ENCODE results near the gene TTC7B. TPM values are rescaled to one million over a fixed set of nuclear protein-coding genes. Genes with fewer than 3 reads are reported as not detected.

Gene TTC7B
- total and polyA plus RNA-seq, 2 donors (not counting 1 experiment from before 2014, with no cell fraction given): 18.8 to 37.5 TPM

- Histone ChIP-seq H3K9me3 (ENCODE audit: control insufficient read depth, insufficient read depth, low read depth, low read length) (no peaks in the 10 kb centered on the region), H4K20me1 (ENCODE audit: control insufficient read depth, extremely low read depth, insufficient read depth, low read length) (no peaks in the 10 kb centered on the region), H3K4me1 (ENCODE audit: control insufficient read depth, extremely low read depth, insufficient read depth, low read length) (no peaks in the 10 kb centered on the region), H2AFZ (ENCODE audit: low read length) (no peak overlapping the region), H3K27me3 (ENCODE audit: control insufficient read depth, insufficient read depth, low read length) (no peaks in the 10 kb centered on the region), H3K4me3 (replicated peaks in 1 of 4; ENCODE audit: control extremely low read depth in 1 of 4, insufficient read depth in 1 of 4, low read depth in 3 of 4, low read length in 4 of 4) (no peak overlapping the region), H3K36me3 (ENCODE audit: control insufficient read depth, insufficient read depth, low read length) (no peaks in the 10 kb centered on the region), H3K27ac (ENCODE audit: insufficient read depth, low read length) (no peak overlapping the region), H3K79me2 (ENCODE audit: control insufficient read depth, insufficient read depth, low read length) (no peaks in the 10 kb centered on the region), H3K9ac (ENCODE audit: insufficient read depth, low read length) (no peak overlapping the region), H3K4me2 (ENCODE audit: extremely low read depth, insufficient read depth, low read length) (no peak overlapping the region)
- DNase-seq (ENCODE audit: low read depth in 2 of 2): no peak
- TF ChIP-seq, protein P1, sequence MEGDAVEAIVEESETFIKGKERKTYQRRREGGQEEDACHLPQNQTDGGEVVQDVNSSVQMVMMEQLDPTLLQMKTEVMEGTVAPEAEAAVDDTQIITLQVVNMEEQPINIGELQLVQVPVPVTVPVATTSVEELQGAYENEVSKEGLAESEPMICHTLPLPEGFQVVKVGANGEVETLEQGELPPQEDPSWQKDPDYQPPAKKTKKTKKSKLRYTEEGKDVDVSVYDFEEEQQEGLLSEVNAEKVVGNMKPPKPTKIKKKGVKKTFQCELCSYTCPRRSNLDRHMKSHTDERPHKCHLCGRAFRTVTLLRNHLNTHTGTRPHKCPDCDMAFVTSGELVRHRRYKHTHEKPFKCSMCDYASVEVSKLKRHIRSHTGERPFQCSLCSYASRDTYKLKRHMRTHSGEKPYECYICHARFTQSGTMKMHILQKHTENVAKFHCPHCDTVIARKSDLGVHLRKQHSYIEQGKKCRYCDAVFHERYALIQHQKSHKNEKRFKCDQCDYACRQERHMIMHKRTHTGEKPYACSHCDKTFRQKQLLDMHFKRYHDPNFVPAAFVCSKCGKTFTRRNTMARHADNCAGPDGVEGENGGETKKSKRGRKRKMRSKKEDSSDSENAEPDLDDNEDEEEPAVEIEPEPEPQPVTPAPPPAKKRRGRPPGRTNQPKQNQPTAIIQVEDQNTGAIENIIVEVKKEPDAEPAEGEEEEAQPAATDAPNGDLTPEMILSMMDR (conservative IDR thresholded peaks at IDR 0.05 in 1 of 2, IDR thresholded peaks at IDR 0.05 in 1 of 2; ENCODE audit: low read depth in 1 of 2, low read length in 2 of 2): no peak
- TF ChIP-seq EZH2 (IDR thresholded peaks at IDR 0.05; ENCODE audit: low read length, missing control alignments): no peak
Observed at GRCh38 chr14:90540437-90540836, 275.8 kb downstream of the TTC7B start.

DNA sequence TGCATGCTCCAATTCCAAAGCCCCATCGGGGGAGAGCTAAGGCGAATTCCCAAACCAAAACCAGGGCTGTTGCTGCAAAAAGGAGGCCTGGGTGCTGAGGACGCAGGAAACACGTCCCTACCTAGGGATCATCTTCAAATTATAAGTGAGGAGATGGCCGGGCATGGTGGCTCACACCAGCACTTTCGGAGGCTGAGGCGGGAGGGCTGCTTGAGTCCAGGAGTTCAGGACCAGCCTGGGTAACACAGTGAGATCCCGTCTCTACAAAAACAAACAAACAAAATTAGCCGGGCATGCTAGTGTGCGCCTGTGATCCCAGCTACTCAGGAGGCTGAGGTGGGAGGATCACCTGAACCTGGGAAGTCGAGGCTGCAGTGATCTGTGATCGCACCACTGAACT lies 276.2 kb downstream of the TTC7B start:
- TF ChIP-seq EZH2 (IDR thresholded peaks at IDR 0.05; ENCODE audit: low read length, missing control alignments): no peak
- TF ChIP-seq, protein P1 (conservative IDR thresholded peaks at IDR 0.05 in 1 of 2, IDR thresholded peaks at IDR 0.05 in 1 of 2; ENCODE audit: low read depth in 1 of 2, low read length in 2 of 2): no peak
- no peak for DNase-seq (ENCODE audit: low read depth in 2 of 2)
- Histone ChIP-seq H3K27me3 (ENCODE audit: control insufficient read depth, insufficient read depth, low read length) (no peaks in the 10 kb centered on the region), H3K9me3 (ENCODE audit: control insufficient read depth, insufficient read depth, low read depth, low read length) (no peaks in the 10 kb centered on the region), H3K4me1 (ENCODE audit: control insufficient read depth, extremely low read depth, insufficient read depth, low read length) (no peaks in the 10 kb centered on the region), H3K9ac (ENCODE audit: insufficient read depth, low read length) (no peak overlapping the region), H3K36me3 (ENCODE audit: control insufficient read depth, insufficient read depth, low read length) (no peaks in the 10 kb centered on the region), H3K4me2 (ENCODE audit: extremely low read depth, insufficient read depth, low read length) (no peak overlapping the region), H4K20me1 (ENCODE audit: control insufficient read depth, extremely low read depth, insufficient read depth, low read length) (no peaks in the 10 kb centered on the region), H3K27ac (ENCODE audit: insufficient read depth, low read length) (no peak overlapping the region), H3K79me2 (ENCODE audit: control insufficient read depth, insufficient read depth, low read length) (no peaks in the 10 kb centered on the region), H3K4me3 (replicated peaks in 1 of 4; ENCODE audit: control extremely low read depth in 1 of 4, insufficient read depth in 1 of 4, low read depth in 3 of 4, low read length in 4 of 4) (no peak overlapping the region), H2AFZ (ENCODE audit: low read length) (no peak overlapping the region)

- Histone ChIP-seq H3K4me3 (replicated peaks in 1 of 4; ENCODE audit: control extremely low read depth in 1 of 4, insufficient read depth in 1 of 4, low read depth in 3 of 4, low read length in 4 of 4) (no peak overlapping the region), H3K27me3 (ENCODE audit: control insufficient read depth, insufficient read depth, low read length) (no peaks in the 10 kb centered on the region), H3K9ac (ENCODE audit: insufficient read depth, low read length) (no peak overlapping the region), H2AFZ (ENCODE audit: low read length) (no peak overlapping the region), H3K4me2 (ENCODE audit: extremely low read depth, insufficient read depth, low read length) (no peak overlapping the region), H3K79me2 (ENCODE audit: control insufficient read depth, insufficient read depth, low read length) (no peaks in the 10 kb centered on the region), H4K20me1 (ENCODE audit: control insufficient read depth, extremely low read depth, insufficient read depth, low read length) (no peaks in the 10 kb centered on the region), H3K4me1 (ENCODE audit: control insufficient read depth, extremely low read depth, insufficient read depth, low read length) (no peaks in the 10 kb centered on the region), H3K36me3 (ENCODE audit: control insufficient read depth, insufficient read depth, low read length) (no peaks in the 10 kb centered on the region), H3K27ac (ENCODE audit: insufficient read depth, low read length) (no peak overlapping the region), H3K9me3 (ENCODE audit: control insufficient read depth, insufficient read depth, low read depth, low read length) (no peaks in the 10 kb centered on the region)
- TF ChIP-seq, protein P1 (conservative IDR thresholded peaks at IDR 0.05 in 1 of 2, IDR thresholded peaks at IDR 0.05 in 1 of 2; ENCODE audit: low read depth in 1 of 2, low read length in 2 of 2): no peak
- TF ChIP-seq EZH2 (IDR thresholded peaks at IDR 0.05; ENCODE audit: low read length, missing control alignments): no peak
- no peak for DNase-seq (ENCODE audit: low read depth in 2 of 2)
Observed at GRCh38 chr14:90539496-90539775, 276.8 kb downstream of the TTC7B start.

Data from fibroblast of lung (primary cell).